Endodermal cell (in vitro differentiated cells): Measurements from ENCODE around the gene KRT76. TPM values are rescaled to one million over a fixed set of nuclear protein-coding genes. Genes with fewer than 3 reads are reported as not detected.

Experiments
- DNase-seq: peaks from one replicate; pipeline ENCODE4 v3.0.0-alpha.2; 2017
- H3K27ac ChIP-seq: 2 replicates; pipeline ENCODE4 v1.5.1; 2013; ENCODE audit warnings: mild to moderate bottlenecking, low read depth, low read length, moderate library complexity
- H3K27me3 ChIP-seq: 2 replicates; pipeline ENCODE4 v1.6.1; 2013; ENCODE audit warnings: mild to moderate bottlenecking, low read length, moderate library complexity; ENCODE audit not compliant: insufficient read depth, control insufficient read depth, poor library complexity, severe bottlenecking
- H3K36me3 ChIP-seq: 2 replicates; pipeline ENCODE4 v1.7.0; 2013; ENCODE audit warnings: mild to moderate bottlenecking, low read length, moderate library complexity; ENCODE audit not compliant: control insufficient read depth, insufficient read depth
- H3K4me1 ChIP-seq: one replicate; pipeline ENCODE4 v1.7.0; 2013; ENCODE audit warnings: low read length; ENCODE audit not compliant: control insufficient read depth, insufficient read depth
- H3K4me3 ChIP-seq: 2 replicates; pipeline ENCODE4 v1.5.1; 2013; ENCODE audit warnings: mild to moderate bottlenecking, low read length, moderate library complexity
- H3K9ac ChIP-seq: 2 replicates; pipeline ENCODE4 v1.6.1; 2013; ENCODE audit warnings: mild to moderate bottlenecking, low read length, moderate library complexity; ENCODE audit not compliant: poor library complexity, severe bottlenecking; ENCODE audit errors: extremely low read depth
- H3K9me3 ChIP-seq: 2 replicates; pipeline ENCODE4 v1.6.1; 2013; ENCODE audit warnings: mild to moderate bottlenecking, low read length, moderate library complexity; ENCODE audit not compliant: control insufficient read depth
- H3K27ac Mint-ChIP-seq: 2 replicates; pipeline ENCODE4 v1.8.0; 2020; ENCODE audit warnings: mixed read lengths
- H3K27me3 Mint-ChIP-seq: 2 replicates; pipeline ENCODE4 v1.8.0; 2021; ENCODE audit warnings: mild to moderate bottlenecking, mixed read lengths; ENCODE audit not compliant: insufficient read depth
- H3K36me3 Mint-ChIP-seq: 2 replicates; pipeline ENCODE4 v1.8.0; 2020; ENCODE audit warnings: low read depth, mixed read lengths
- H3K4me1 Mint-ChIP-seq: 2 replicates; pipeline ENCODE4 v1.8.0; 2020; ENCODE audit warnings: mixed read lengths
- H3K4me3 Mint-ChIP-seq: 2 replicates; pipeline ENCODE4 v1.8.0; 2020; ENCODE audit warnings: mild to moderate bottlenecking, moderate library complexity, mixed read lengths
- H3K9me3 Mint-ChIP-seq: 2 replicates; pipeline ENCODE4 v1.8.0; 2020; ENCODE audit warnings: mild to moderate bottlenecking, mixed read lengths
- WGBS, 2 experiments: methylation state at CpG; one replicate each; pipeline versions ENCODE4 v1.1.5 to v1.1.7; 2013; ENCODE audit warnings: missing lambda C conversion rate in 2 of 2, mixed read lengths in 1 of 2; ENCODE audit not compliant: insufficient coverage in 1 of 2, insufficient read length in 1 of 2; 5-methylcytosine and 5-hydroxymethylcytosine counted together
- total RNA-seq, 2 donors: library from RNA; stranded (reverse); fragmentation: NEBNext Ultra II Directional in 1 of 2; extraction: Animal tissue kit (Norgen Biotek cat#: 25700) in 1 of 2; gene quantifications; 2 replicates in 1 of 2; 3 replicates in 1 of 2; pipeline ENCODE4 v1.2.1, GENCODE V29; 2021
- TF ChIP-seq, protein P1 (sequence below): fragments of 200-600 bp; sonication (generic); conservative IDR thresholded peaks from 2 replicates; pipeline ENCODE4 v1.5.0; 2021; ENCODE audit warnings: antibody characterized with exemption, mild to moderate bottlenecking

The KRT76 gene
- total RNA-seq, 2 donors from 2014 or later, result not detected

DNA sequence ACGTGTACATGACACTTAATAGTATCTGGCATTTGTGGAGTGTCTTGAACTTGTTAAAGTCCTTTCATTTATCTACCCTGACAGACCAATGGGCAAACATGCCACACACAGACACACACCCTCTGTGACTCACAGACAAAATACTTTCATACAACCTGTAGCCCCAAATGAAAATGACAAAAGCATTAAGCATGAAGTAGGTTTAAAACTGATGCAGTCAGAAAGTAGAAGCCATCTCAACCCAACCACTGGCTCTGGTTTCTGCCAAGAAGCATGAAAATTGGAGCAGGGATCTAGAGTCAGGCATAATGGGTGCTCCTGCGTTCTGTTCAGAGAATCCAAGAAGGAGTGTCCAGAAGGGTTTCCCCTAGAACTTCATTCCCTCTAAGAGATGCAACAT lies 50.7 kb downstream of the KRT76 start:
- H3K4me1 ChIP-seq, result no peaks in the 10 kb centered on the region
- H3K27ac Mint-ChIP-seq, result no peak overlapping the region
- peaks cover 38% of the 10 kb centered on the region for H3K27me3 Mint-ChIP-seq
- H3K36me3 Mint-ChIP-seq, result no peaks in the 10 kb centered on the region
- TF ChIP-seq, protein P1, sequence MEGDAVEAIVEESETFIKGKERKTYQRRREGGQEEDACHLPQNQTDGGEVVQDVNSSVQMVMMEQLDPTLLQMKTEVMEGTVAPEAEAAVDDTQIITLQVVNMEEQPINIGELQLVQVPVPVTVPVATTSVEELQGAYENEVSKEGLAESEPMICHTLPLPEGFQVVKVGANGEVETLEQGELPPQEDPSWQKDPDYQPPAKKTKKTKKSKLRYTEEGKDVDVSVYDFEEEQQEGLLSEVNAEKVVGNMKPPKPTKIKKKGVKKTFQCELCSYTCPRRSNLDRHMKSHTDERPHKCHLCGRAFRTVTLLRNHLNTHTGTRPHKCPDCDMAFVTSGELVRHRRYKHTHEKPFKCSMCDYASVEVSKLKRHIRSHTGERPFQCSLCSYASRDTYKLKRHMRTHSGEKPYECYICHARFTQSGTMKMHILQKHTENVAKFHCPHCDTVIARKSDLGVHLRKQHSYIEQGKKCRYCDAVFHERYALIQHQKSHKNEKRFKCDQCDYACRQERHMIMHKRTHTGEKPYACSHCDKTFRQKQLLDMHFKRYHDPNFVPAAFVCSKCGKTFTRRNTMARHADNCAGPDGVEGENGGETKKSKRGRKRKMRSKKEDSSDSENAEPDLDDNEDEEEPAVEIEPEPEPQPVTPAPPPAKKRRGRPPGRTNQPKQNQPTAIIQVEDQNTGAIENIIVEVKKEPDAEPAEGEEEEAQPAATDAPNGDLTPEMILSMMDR, result no peak
- H3K27me3 ChIP-seq, result peaks cover 55% of the 10 kb centered on the region
- 80 to 83% methylated on average over 1 to 2 of the region's 2 CpGs for WGBS, 2 experiments
- H3K27ac ChIP-seq, result no peak overlapping the region
- no peak overlapping the region for H3K9ac ChIP-seq
- no peak overlapping the region for H3K4me3 ChIP-seq
- no peak for DNase-seq
- H3K36me3 ChIP-seq, result no peaks in the 10 kb centered on the region
- H3K4me3 Mint-ChIP-seq, result no peak overlapping the region
- no peaks in the 10 kb centered on the region for H3K4me1 Mint-ChIP-seq
- H3K9me3 ChIP-seq, result no peaks in the 10 kb centered on the region
- H3K9me3 Mint-ChIP-seq, result no peaks in the 10 kb centered on the region

DNA sequence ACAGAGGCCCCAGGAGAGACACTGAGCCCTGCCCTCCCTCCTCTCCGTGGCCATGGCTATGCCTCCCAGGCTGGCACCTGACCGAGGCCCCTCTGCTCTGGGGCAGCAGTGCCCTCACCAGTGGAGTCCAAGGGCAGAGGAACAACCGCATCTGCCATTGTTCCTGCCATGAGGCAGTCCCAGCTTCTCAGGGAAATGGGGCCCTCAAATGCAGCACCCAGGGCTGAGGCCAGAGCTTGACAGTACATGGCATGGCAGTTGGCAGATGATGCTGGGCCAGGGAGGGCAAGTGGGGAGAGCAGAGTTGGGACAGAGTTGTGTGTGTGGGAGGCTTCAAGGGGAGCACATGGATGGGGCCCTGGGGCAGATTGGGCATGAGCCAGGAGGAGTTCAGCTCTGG lies 52.8 kb downstream of the KRT76 start:
- H3K9me3 Mint-ChIP-seq, result no peaks in the 10 kb centered on the region
- no peak overlapping the region for H3K4me3 Mint-ChIP-seq
- H3K36me3 ChIP-seq, result no peaks in the 10 kb centered on the region
- H3K4me1 Mint-ChIP-seq, result no peaks in the 10 kb centered on the region
- no peaks in the 10 kb centered on the region for H3K4me1 ChIP-seq
- H3K36me3 Mint-ChIP-seq, result no peaks in the 10 kb centered on the region
- peaks cover 35% of the 10 kb centered on the region for H3K27me3 ChIP-seq
- no peak overlapping the region for H3K9ac ChIP-seq
- peaks cover 22% of the 10 kb centered on the region for H3K27me3 Mint-ChIP-seq
- DNase-seq, result no peak
- no peak overlapping the region for H3K4me3 ChIP-seq
- H3K9me3 ChIP-seq, result no peaks in the 10 kb centered on the region
- TF ChIP-seq, protein P1, result no peak
- WGBS, 2 experiments, result 87 to 100% methylated on average over 1 to 3 of the region's 3 CpGs
- no peak overlapping the region for H3K27ac Mint-ChIP-seq
- H3K27ac ChIP-seq, result no peak overlapping the region

GRCh38 chr12:52722680-52723079 lies 54.5 kb downstream of the KRT76 start:
- no peaks in the 10 kb centered on the region for H3K36me3 ChIP-seq
- no peak overlapping the region for H3K9ac ChIP-seq
- DNase-seq, result no peak
- TF ChIP-seq, protein P1, result no peak
- Mint-ChIP-seq H3K9me3 (no peaks in the 10 kb centered on the region), H3K27me3 (peaks cover 28% of the 10 kb centered on the region), H3K36me3 (no peaks in the 10 kb centered on the region), H3K4me1 (no peaks in the 10 kb centered on the region), H3K4me3 (no peak overlapping the region), H3K27ac (no peak overlapping the region)
- no peaks in the 10 kb centered on the region for H3K4me1 ChIP-seq
- H3K9me3 ChIP-seq, result no peaks in the 10 kb centered on the region
- 83% methylated on average over 2 of the region's 2 CpGs; no CpG with 5 or more reads in 1 of the 2 experiments for WGBS, 2 experiments
- H3K4me3 ChIP-seq, result no peak overlapping the region
- H3K27me3 ChIP-seq, result peaks cover 29% of the 10 kb centered on the region
- H3K27ac ChIP-seq, result no peak overlapping the region
